Gastroesophageal sphincter (tissue), 3 donors: Measurements from ENCODE around the gene CRYBA4.

Experiments
- EP300 ChIP-seq: sonication (generic); formaldehyde crosslinking; IDR thresholded peaks from one replicate; pipeline ENCODE4 v1.6.1; 2017; ENCODE audit warnings: antibody characterized with exemption, mild to moderate bottlenecking
- POLR2AphosphoS5 ChIP-seq: sonication (generic); formaldehyde crosslinking; IDR thresholded peaks from one replicate; pipeline ENCODE4 v1.6.1; 2017; ENCODE audit warnings: antibody characterized with exemption
- TF ChIP-seq, protein P1 (sequence below), 4 experiments: fragments of 200-600 bp in 2 of 4; fragments of 450-650 bp in 2 of 4; sonication (generic) in 1 of 4; IDR thresholded peaks; one replicate each; pipeline ENCODE4 v1.5.1; 2017 to 2019; ENCODE audit warnings: antibody characterized with exemption in 4 of 4, mild to moderate bottlenecking in 2 of 4, moderate library complexity in 2 of 4

DNA sequence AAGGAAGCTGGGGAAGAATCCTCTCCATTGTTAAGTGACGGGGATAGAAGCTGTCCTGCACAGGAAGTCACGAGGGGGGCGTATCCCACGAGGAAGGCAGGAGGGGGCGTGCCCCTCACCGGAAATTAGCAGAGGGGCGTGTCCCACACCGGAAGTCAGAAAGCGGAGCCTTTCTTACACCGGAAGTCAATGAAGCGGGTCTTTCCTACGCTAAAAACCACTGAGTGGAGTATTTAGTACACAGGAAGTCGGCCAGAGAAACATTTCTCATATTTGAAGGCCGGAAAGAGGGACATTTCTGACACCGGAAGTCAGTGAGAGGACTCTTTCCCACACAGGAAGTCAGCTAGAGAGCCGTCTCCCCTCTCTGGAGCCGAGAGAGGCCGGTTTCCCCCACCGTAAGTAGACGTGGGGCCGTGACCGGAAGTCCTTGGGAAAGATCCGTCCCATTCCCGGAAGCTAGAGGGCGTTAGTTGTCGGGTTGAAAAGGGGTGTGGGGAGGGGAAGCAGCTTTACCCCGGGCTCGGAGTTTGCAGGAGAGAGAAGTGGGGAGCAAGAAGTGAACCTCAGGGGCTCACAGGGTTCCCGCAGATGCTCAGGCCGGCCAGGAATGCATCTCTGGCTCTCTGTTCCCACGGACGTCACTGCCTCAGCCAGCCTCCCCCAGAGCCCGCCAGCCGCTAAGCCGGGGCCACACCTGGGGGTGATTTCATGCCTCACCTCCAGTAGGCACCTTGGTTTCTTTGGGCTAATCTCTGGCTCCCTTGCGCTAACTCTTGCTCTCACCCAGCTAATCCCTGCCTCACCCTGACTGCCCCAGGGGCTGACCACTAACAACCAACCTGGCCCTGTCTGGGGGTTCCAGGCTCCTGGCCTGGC, 51.1 kb downstream of the CRYBA4 start:
- TF ChIP-seq, protein P1, sequence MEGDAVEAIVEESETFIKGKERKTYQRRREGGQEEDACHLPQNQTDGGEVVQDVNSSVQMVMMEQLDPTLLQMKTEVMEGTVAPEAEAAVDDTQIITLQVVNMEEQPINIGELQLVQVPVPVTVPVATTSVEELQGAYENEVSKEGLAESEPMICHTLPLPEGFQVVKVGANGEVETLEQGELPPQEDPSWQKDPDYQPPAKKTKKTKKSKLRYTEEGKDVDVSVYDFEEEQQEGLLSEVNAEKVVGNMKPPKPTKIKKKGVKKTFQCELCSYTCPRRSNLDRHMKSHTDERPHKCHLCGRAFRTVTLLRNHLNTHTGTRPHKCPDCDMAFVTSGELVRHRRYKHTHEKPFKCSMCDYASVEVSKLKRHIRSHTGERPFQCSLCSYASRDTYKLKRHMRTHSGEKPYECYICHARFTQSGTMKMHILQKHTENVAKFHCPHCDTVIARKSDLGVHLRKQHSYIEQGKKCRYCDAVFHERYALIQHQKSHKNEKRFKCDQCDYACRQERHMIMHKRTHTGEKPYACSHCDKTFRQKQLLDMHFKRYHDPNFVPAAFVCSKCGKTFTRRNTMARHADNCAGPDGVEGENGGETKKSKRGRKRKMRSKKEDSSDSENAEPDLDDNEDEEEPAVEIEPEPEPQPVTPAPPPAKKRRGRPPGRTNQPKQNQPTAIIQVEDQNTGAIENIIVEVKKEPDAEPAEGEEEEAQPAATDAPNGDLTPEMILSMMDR (IDR thresholded peaks at IDR 0.05): peak in 3 of 4 experiments; percentile 18 to 76 (median 46)
- TF ChIP-seq EP300 (no peak), POLR2AphosphoS5 (peak; percentile 55)
